ENCODE results near the gene RAP1GDS1.

GRCh38 chr4:98298022-98298421, 36.8 kb downstream of the RAP1GDS1 start:
- TF ChIP-seq, protein P1, sequence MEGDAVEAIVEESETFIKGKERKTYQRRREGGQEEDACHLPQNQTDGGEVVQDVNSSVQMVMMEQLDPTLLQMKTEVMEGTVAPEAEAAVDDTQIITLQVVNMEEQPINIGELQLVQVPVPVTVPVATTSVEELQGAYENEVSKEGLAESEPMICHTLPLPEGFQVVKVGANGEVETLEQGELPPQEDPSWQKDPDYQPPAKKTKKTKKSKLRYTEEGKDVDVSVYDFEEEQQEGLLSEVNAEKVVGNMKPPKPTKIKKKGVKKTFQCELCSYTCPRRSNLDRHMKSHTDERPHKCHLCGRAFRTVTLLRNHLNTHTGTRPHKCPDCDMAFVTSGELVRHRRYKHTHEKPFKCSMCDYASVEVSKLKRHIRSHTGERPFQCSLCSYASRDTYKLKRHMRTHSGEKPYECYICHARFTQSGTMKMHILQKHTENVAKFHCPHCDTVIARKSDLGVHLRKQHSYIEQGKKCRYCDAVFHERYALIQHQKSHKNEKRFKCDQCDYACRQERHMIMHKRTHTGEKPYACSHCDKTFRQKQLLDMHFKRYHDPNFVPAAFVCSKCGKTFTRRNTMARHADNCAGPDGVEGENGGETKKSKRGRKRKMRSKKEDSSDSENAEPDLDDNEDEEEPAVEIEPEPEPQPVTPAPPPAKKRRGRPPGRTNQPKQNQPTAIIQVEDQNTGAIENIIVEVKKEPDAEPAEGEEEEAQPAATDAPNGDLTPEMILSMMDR (conservative IDR thresholded peaks at IDR 0.05) = no peak
- TF ChIP-seq EZH2 (IDR thresholded peaks at IDR 0.05; ENCODE audit: low read depth) = no peak

All from PC-9 (cell line).